Lower leg skin (tissue), 4 donors: Measurements from ENCODE around the gene SDC4. TPM values are rescaled to one million over a fixed set of nuclear protein-coding genes. Genes with fewer than 3 reads are reported as not detected.

Experiments used
- DNase-seq, 2 donors: peaks; one replicate each; pipeline ENCODE4 v3.0.0-alpha.2; 2019; ENCODE audit warnings: low spot score in 2 of 2
- H3K4me3 ChIP-seq: fragments of 200-600 bp; sonication (generic); 2 replicates; pipeline ENCODE4 v1.5.1; 2017; ENCODE audit warnings: mild to moderate bottlenecking, low read depth; ENCODE audit not compliant: poor library complexity, severe bottlenecking
- POLR2A ChIP-seq, 2 donors: fragments of 450-650 bp; IDR thresholded peaks; one replicate each; pipeline ENCODE4 v1.6.1; 2016 to 2017; ENCODE audit warnings: antibody characterized with exemption in 2 of 2, mild to moderate bottlenecking in 1 of 2, moderate library complexity in 1 of 2
- WGBS, 2 donors: methylation state at CpG; one replicate each; pipeline ENCODE4 v1.1.5; 2018; 5-methylcytosine and 5-hydroxymethylcytosine counted together
- intact Hi-C: fragments of 100-400 bp; cut with DNase I; formaldehyde crosslinking; loops from one replicate; pipeline ENCODE4 v1.15.0; 2023; ENCODE audit warnings: low total_unique reads
- total RNA-seq, 4 donors: library from RNA; depleted of rRNA; stranded (reverse); fragments of >200 nt; gene quantifications; one replicate each; pipeline ENCODE4 v1.1.0, GENCODE V29; 2016
- TF ChIP-seq, protein P1 (sequence below), 3 donors: fragments of 450-650 bp; IDR thresholded peaks; one replicate each; pipeline ENCODE4 v1.5.1; 2016; ENCODE audit warnings: antibody characterized with exemption in 3 of 3, mild to moderate bottlenecking in 3 of 3, moderate library complexity in 2 of 3

The SDC4 gene
- total RNA-seq, 4 donors from 2014 or later: 226 to 317 (median 278) TPM

DNA sequence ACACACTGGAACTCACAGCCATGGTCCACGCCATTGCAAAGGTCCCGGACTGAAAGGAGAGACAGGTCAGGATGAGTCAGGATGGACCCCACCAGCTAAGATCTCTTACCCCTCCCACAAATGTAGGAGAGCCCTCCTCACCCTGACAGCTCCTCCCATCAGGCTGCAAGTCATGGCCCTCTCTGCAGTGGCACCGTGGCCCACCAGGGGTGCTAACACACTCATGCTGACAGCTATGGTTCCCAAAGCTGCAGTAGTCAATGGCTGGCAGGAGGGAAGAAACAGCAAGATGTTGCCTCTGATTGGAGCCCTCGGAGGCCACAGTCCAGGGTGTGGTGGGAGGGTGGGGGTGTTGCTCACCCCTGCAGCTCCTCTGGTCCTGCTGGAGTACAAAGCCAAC is 47.3 kb downstream of the SDC4 start:
- intact Hi-C loops: no loop called here
- TF ChIP-seq, protein P1, sequence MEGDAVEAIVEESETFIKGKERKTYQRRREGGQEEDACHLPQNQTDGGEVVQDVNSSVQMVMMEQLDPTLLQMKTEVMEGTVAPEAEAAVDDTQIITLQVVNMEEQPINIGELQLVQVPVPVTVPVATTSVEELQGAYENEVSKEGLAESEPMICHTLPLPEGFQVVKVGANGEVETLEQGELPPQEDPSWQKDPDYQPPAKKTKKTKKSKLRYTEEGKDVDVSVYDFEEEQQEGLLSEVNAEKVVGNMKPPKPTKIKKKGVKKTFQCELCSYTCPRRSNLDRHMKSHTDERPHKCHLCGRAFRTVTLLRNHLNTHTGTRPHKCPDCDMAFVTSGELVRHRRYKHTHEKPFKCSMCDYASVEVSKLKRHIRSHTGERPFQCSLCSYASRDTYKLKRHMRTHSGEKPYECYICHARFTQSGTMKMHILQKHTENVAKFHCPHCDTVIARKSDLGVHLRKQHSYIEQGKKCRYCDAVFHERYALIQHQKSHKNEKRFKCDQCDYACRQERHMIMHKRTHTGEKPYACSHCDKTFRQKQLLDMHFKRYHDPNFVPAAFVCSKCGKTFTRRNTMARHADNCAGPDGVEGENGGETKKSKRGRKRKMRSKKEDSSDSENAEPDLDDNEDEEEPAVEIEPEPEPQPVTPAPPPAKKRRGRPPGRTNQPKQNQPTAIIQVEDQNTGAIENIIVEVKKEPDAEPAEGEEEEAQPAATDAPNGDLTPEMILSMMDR (IDR thresholded peaks at IDR 0.05): no peak
- no peak for TF ChIP-seq POLR2A (IDR thresholded peaks at IDR 0.05)
- DNase-seq: peak in 1 of 2 donors; percentile 76
- H3K4me3 ChIP-seq: no peak overlapping the region
- 50 to 72% methylated on average over 3 to 4 of the region's 4 CpGs for WGBS, 2 donors

DNA sequence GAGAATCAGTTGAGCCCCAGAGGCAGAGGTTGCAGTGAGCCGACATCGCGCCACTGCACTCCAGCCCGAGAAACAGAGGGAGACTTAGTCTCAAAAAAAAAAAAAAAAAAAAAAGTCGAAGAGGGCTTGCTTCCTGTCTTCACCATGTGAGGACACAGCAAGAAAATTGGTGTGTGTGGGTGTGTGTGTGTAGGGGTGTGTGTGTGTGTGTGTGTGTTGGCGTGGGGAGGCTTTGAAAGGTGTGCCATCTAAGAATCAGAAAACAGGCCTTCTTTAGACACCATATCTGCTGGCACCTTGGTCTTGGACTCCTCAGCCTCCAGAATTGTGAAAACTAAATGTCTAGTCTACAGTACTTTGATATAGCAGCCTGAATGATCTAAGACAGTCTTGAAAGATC is 48.4 kb downstream of the SDC4 start:
- no peak for TF ChIP-seq POLR2A (IDR thresholded peaks at IDR 0.05)
- TF ChIP-seq, protein P1 (IDR thresholded peaks at IDR 0.05): no peak
- intact Hi-C loops: loop anchor here (10.0 kb wide), 1 partner anchor 285 kb away; no protein-coding TSS in a partner anchor
- no peak for DNase-seq
- WGBS, 2 donors: 91 to 93% methylated on average over 6 of the region's 6 CpGs
- no peak overlapping the region for H3K4me3 ChIP-seq

DNA sequence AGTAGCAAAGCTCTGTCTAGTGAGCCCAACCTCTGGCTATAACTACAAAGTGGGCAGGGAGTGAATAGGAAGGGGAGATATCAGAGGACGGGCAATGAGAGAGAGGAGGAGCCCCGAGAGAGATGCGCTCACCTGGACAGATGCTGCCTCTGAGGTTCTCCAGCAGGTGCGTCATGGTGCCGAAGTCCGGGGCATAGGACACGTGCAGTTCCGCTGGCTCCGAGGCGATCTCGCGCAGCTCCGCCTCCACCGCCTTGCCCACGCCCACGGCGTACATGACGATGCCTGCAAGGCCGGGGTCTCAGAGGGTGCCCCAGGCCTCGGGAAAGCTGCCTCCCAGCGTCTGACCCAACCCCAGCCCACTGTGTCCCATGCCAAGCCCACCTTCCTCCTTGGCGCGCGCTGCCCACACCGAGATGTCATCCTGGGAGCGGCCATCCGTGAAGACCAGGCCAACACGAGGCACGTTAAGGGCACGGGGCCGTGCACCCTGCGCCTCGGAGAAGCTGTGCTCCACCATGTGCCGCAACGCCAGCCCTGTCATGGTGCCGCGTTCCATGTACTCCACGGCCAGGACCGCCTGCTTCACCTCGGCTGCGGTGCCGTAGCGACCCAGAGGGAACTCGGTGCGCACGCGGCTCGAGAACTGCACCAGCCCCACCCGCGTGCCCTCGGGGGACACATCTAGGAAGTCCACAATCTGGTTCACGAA is 50.3 kb downstream of the SDC4 start:
- no peak overlapping the region for H3K4me3 ChIP-seq
- TF ChIP-seq, protein P1 (IDR thresholded peaks at IDR 0.05): no peak
- TF ChIP-seq POLR2A (IDR thresholded peaks at IDR 0.05): no peak
- intact Hi-C loops: loop anchor here (10.0 kb wide), 1 partner anchor 283 kb away; no protein-coding TSS in a partner anchor
- WGBS, 2 donors: 89 to 92% methylated on average over 47 to 52 of the region's 52 CpGs
- DNase-seq: peak in 1 of 2 donors; percentile 84

DNA sequence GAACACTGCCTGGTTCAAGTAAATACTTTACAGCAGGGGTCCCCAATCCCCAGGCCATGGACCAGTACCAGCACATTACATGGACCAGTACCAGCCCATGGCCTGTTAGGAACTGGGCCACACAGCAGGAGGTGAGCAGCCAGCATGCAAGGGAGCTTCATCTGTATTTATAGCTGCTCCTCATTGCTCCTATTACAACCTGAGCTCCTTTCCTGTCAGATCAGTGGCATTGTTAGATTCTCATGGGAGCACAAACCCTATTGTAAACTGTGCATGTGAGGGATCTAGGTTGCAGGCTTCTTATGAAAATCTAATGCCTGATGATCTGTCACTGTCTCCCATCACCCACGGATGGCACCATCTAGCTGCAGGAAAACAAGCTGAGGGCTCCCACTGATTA is 53.6 kb downstream of the SDC4 start:
- no peak for DNase-seq
- intact Hi-C loops: loop anchor here (10.0 kb wide), 1 partner anchor 280 kb away; no protein-coding TSS in a partner anchor
- 91 to 100% methylated on average over 1 of the region's 1 CpG for WGBS, 2 donors
- no peak for TF ChIP-seq POLR2A (IDR thresholded peaks at IDR 0.05)
- TF ChIP-seq, protein P1 (IDR thresholded peaks at IDR 0.05): no peak
- H3K4me3 ChIP-seq: no peak overlapping the region

DNA sequence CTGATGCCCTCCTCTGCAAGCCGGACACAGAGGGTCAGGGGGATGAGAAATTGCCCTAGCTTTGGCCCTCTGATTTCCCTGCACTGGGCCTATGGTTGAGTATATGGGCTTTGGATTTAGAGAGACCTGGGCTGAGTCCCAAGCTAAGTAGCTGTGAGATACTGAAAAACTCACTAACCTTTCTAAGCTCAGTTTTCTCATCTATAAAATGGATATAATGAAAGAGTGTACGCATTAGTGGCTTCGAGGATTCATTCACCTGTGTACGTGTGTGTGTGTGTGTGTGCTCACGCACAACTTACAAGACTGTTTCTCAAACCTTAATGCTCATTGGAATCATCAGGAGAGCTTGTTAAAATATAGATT is 54.2 kb downstream of the SDC4 start:
- DNase-seq: no peak
- no peak overlapping the region for H3K4me3 ChIP-seq
- TF ChIP-seq, protein P1 (IDR thresholded peaks at IDR 0.05): no peak
- TF ChIP-seq POLR2A (IDR thresholded peaks at IDR 0.05): no peak
- intact Hi-C loops: loop anchor here (10.0 kb wide), 1 partner anchor 279 kb away; no protein-coding TSS in a partner anchor
- WGBS, 2 donors: 57 to 59% methylated on average over 5 of the region's 5 CpGs
